HCT116 (cell line): Measurements from ENCODE around the gene PPP2R1B. TPM values are rescaled to one million over a fixed set of nuclear protein-coding genes. Genes with fewer than 3 reads are reported as not detected.

ENCODE experiments used
- ATAC-seq: fragments of 200-7000 bp; cut with Tn5 transposase; 2 replicates; pipeline ENCODE4 v1.9.1; 2020; ENCODE audit warnings: mild to moderate bottlenecking, moderate library complexity
- BruUV-seq: library from RNA; stranded (reverse); fragments of 400-500 nt; replicated peaks from 2 replicates; lab custom pipeline; 2021; lab: Mats Ljungman, UMichigan
- CTCF ChIA-PET: fragments of 300-600 bp; sonication (Branson Sonifier 250); formaldehyde crosslinking; loops from one replicate; lab custom pipeline; 2021; ENCODE audit warnings: antibody characterized with exemption; lab: Charles Lee
- POLR2A ChIA-PET: fragments of 300-600, 350-600 bp; sonication (Branson Sonifier 250); formaldehyde crosslinking; loops from one replicate; lab custom pipeline; 2021; ENCODE audit warnings: antibody characterized with exemption; lab: Charles Lee
- RAD21 ChIA-PET, 2 experiments: fragments of 300-600 bp; sonication (Branson Sonifier 250); formaldehyde crosslinking; loops; one replicate each; lab custom pipeline; 2023; ENCODE audit warnings: low total read pairs in 2 of 2; ENCODE audit not compliant: uncharacterized antibody in 2 of 2, unreplicated experiment in 2 of 2, low non-redundant PET in 1 of 2; lab: Charles Lee
- DNase-seq: peaks from one replicate; pipeline ENCODE4 v3.0.0-alpha.2; 2010; ENCODE audit warnings: low read depth, low spot score
- H2AFZ ChIP-seq: fragments of 200-600 bp; shearing (Covaris generic), sonication (generic); 2 replicates; pipeline ENCODE4 v1.6.1; 2017; ENCODE audit warnings: low read depth, mixed run types, mixed read lengths, antibody characterized with exemption, low read length; ENCODE audit not compliant: poor library complexity, severe bottlenecking
- H3K27ac ChIP-seq: 2 replicates; pipeline ENCODE4 v1.5.1; 2012; ENCODE audit warnings: low read depth, low read length
- H3K27me3 ChIP-seq: fragments of 200-600 bp; sonication (generic); 2 replicates; pipeline ENCODE4 v1.6.1; 2016; ENCODE audit warnings: mixed run types, low read length, mixed read lengths; ENCODE audit not compliant: insufficient read depth
- H3K36me3 ChIP-seq, 2 experiments: fragments of 200-500 bp in 1 of 2; fragments of 200-600 bp in 1 of 2; sonication (Bioruptor generic) in 1 of 2; sonication (generic) in 1 of 2; 2 replicates each; pipeline versions ENCODE4 v1.5.1 to v1.6.1; 2014 to 2016; ENCODE audit warnings: low read length in 2 of 2, inconsistent platforms in 1 of 2, mixed read lengths in 1 of 2, mixed run types in 1 of 2; ENCODE audit not compliant: insufficient read depth in 2 of 2, control insufficient read depth in 1 of 2
- H3K4me1 ChIP-seq, 2 experiments: fragments of 200-600 bp in 1 of 2; sonication (generic) in 1 of 2; 2 replicates each; pipeline versions ENCODE4 v1.5.1 to v1.6.1; 2012 to 2017; ENCODE audit warnings: low read length in 2 of 2, inconsistent platforms in 1 of 2, mild to moderate bottlenecking in 1 of 2, mixed read lengths in 1 of 2, mixed run types in 1 of 2, moderate library complexity in 1 of 2; ENCODE audit not compliant: insufficient read depth in 2 of 2, control insufficient read depth in 1 of 2
- H3K4me2 ChIP-seq: fragments of 200-600 bp; sonication (generic); 2 replicates; pipeline ENCODE4 v1.6.1; 2017; ENCODE audit warnings: mixed run types, low read length, mixed read lengths
- H3K4me3 ChIP-seq, 2 experiments: fragments of 200-600 bp in 1 of 2; sonication (generic) in 1 of 2; replicated peaks in 1 of 2; 2 replicates each; pipeline ENCODE4 v1.5.1; 2011 to 2016; ENCODE audit warnings: low read length in 2 of 2, control low read depth in 1 of 2, low read depth in 1 of 2, mild to moderate bottlenecking in 1 of 2, mixed read lengths in 1 of 2, mixed run types in 1 of 2
- H3K79me2 ChIP-seq: fragments of 200-600 bp; sonication (generic); 2 replicates; pipeline ENCODE4 v1.6.1; 2017; ENCODE audit warnings: mild to moderate bottlenecking, mixed run types, low read length, moderate library complexity, mixed read lengths; ENCODE audit not compliant: insufficient read depth
- H3K9ac ChIP-seq: fragments of 200-600 bp; sonication (generic); 2 replicates; pipeline ENCODE4 v1.6.1; 2016; ENCODE audit warnings: low read length, mixed read lengths
- H3K9me2 ChIP-seq: fragments of 200-600 bp; sonication (generic), shearing (Covaris generic); 2 replicates; pipeline ENCODE4 v1.6.1; 2017; ENCODE audit warnings: mixed run types, mild to moderate bottlenecking, moderate library complexity; ENCODE audit not compliant: insufficient read depth
- H3K9me3 ChIP-seq, 2 experiments: fragments of 200-500 bp in 1 of 2; fragments of 200-600 bp in 1 of 2; sonication (Bioruptor generic) in 1 of 2; sonication (generic) in 1 of 2; 2 replicates each; pipeline ENCODE4 v1.6.1; 2014 to 2017; ENCODE audit warnings: low read length in 2 of 2, mixed read lengths in 2 of 2, inconsistent platforms in 1 of 2, low read depth in 1 of 2, mild to moderate bottlenecking in 1 of 2, mixed run types in 1 of 2, moderate library complexity in 1 of 2; ENCODE audit not compliant: control insufficient read depth in 1 of 2, insufficient read depth in 1 of 2
- H4K20me1 ChIP-seq: fragments of 200-600 bp; sonication (generic), shearing (Covaris generic); 2 replicates; pipeline ENCODE4 v1.6.1; 2017; ENCODE audit warnings: mixed run types, mild to moderate bottlenecking, moderate library complexity; ENCODE audit not compliant: insufficient read depth
- CEBPB ChIP-seq: IDR thresholded peaks from 2 replicates; pipeline ENCODE4 v1.6.1; 2012; ENCODE audit warnings: low read depth
- EGR1 ChIP-seq: IDR thresholded peaks from 2 replicates; pipeline ENCODE4 v1.6.1; 2012; ENCODE audit warnings: low read depth
- ELF1 ChIP-seq: IDR thresholded peaks from 2 replicates; pipeline ENCODE4 v1.6.1; 2012; ENCODE audit warnings: low read depth, borderline replicate concordance
- EZH2phosphoT487 ChIP-seq: fragments of 200-600 bp; IDR thresholded peaks from 2 replicates; pipeline ENCODE4 v1.6.1; 2018; ENCODE audit warnings: antibody characterized with exemption, borderline replicate concordance
- FOSL1 ChIP-seq: IDR thresholded peaks from 2 replicates; pipeline ENCODE4 v1.6.1; 2012; ENCODE audit warnings: low read depth
- POLR2AphosphoS5 ChIP-seq: IDR thresholded peaks from 2 replicates; pipeline ENCODE4 v1.6.1; 2011; ENCODE audit warnings: mild to moderate bottlenecking, low read depth, low read length, moderate library complexity
- RAD21 ChIP-seq: IDR thresholded peaks from 2 replicates; pipeline ENCODE4 v1.6.1; 2012; ENCODE audit warnings: low read depth, mild to moderate bottlenecking
- SIN3A ChIP-seq: IDR thresholded peaks from 2 replicates; pipeline ENCODE4 v1.6.1; 2012; ENCODE audit warnings: low read depth
- SRF ChIP-seq: IDR thresholded peaks from 2 replicates; pipeline ENCODE4 v1.6.1; 2012; ENCODE audit warnings: low read depth
- TCF7L2 ChIP-seq: IDR thresholded peaks from 2 replicates; pipeline ENCODE4 v1.7.0; 2011; ENCODE audit warnings: borderline replicate concordance, inconsistent platforms; ENCODE audit not compliant: insufficient read depth, insufficient read length; ENCODE audit errors: extremely low read depth
- ZFX ChIP-seq: fragments of 450-650 bp; IDR thresholded peaks from 2 replicates; pipeline ENCODE4 v1.6.1; 2017
- intact Hi-C: fragments of 100-400 bp; cut with micrococcal nuclease; formaldehyde crosslinking; loops from 2 replicates; pipeline ENCODE4 v1.10.0; 2022
- total RNA-seq: library from RNA; stranded (reverse); gene quantifications from one replicate; pipeline ENCODE4 v1.2.1, GENCODE V29; 2021; ENCODE audit not compliant: unreplicated experiment
- TF ChIP-seq, protein P1 (sequence below): IDR thresholded peaks from 2 replicates; pipeline ENCODE4 v1.6.1; 2012
- TF ChIP-seq, protein P2 (sequence below): IDR thresholded peaks from 2 replicates; pipeline ENCODE4 v1.6.1; 2012
- TF ChIP-seq, protein P3 (sequence below), 3 experiments: fragments of 200-600 bp in 1 of 3; sonication (generic) in 1 of 3; IDR thresholded peaks in 2 of 3; conservative IDR thresholded peaks in 1 of 3; 2 replicates each; pipeline ENCODE4 v1.5.1; 2012 to 2017; ENCODE audit warnings: low read depth in 2 of 3, low read length in 2 of 3, antibody characterized with exemption in 1 of 3, borderline replicate concordance in 1 of 3, control low read depth in 1 of 3, mild to moderate bottlenecking in 1 of 3, mixed read lengths in 1 of 3, mixed run types in 1 of 3, moderate library complexity in 1 of 3; ENCODE audit not compliant: insufficient read depth in 1 of 3

The PPP2R1B gene
- total RNA-seq, 1 experiment from 2014 or later = 24.9 TPM

DNA sequence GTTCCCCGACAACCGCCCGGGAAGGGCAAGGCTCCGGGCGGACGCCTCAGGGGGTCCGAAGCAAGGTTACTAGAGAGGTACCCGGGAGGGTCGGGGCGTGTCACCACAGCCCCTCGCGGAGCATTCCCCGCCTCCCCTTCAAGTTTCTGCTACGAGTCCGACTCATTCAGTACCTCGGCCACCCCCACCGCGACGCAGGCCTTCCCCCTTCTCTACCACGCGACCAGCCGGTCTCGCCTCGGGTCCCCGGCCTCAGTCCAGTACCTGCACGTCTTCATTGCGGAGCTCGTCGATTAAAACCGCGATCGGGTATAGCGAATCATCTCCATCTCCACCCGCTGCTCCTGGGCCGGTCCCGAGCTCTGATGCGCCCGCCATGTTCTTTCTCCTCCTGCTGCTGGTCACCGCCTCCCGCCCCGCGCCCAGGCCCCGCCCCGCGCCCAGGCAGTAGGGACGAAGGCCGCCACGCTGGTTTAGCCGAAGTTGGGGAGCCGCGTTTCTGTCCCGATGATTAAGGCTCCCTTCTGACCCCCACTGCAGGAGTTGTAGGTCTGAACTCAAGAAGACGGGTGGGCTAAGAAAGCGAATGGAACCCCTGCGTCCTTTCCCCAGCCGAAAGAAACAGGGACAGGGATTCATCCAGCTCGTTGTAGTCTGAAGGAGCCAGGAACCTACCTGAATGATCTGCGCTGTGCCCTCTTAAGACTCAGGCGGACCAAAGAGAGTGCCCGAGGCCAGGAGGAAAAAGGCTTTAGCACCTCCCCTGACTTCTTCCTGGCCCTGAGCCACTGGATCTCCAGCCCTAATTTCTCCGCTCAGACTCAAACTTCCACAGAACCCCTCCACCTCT lies at the start of gene PPP2R1B (continued):
- TF ChIP-seq EGR1 (no peak), TCF7L2 (no peak)
- TF ChIP-seq, all 23 proteins: peak for 6

GRCh38 chr11:111815489-111815888 lies 49.3 kb upstream of the PPP2R1B start:
- no peaks in the 10 kb centered on the region for H3K9me2 ChIP-seq
- H3K9me3 ChIP-seq = no peaks in the 10 kb centered on the region
- intact Hi-C loops = no loop called here
- H3K4me3 ChIP-seq = no peak overlapping the region
- H3K4me1 ChIP-seq = no peaks in the 10 kb centered on the region
- H3K4me2 ChIP-seq = no peak overlapping the region
- no TSS peak for BruUV-seq
- no peak overlapping the region for H3K27ac ChIP-seq
- no peaks in the 10 kb centered on the region for H3K27me3 ChIP-seq
- no peak for DNase-seq
- H3K79me2 ChIP-seq = no peaks in the 10 kb centered on the region
- CTCF ChIA-PET = interaction anchor here (1.1 kb wide), 1 partner anchor 38 kb away, joined by 3 read pairs; no protein-coding TSS in a partner anchor
- H3K9ac ChIP-seq = no peak overlapping the region
- no peak overlapping the region for H2AFZ ChIP-seq
- H3K36me3 ChIP-seq = no peaks in the 10 kb centered on the region
- no peaks in the 10 kb centered on the region for H4K20me1 ChIP-seq
- POLR2A ChIA-PET = no interaction called here
- TF ChIP-seq TCF7L2 = peak; percentile 16
- TF ChIP-seq, protein P1, sequence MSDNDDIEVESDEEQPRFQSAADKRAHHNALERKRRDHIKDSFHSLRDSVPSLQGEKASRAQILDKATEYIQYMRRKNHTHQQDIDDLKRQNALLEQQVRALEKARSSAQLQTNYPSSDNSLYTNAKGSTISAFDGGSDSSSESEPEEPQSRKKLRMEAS = no peak
- RAD21 ChIA-PET = no interaction called here
- no peak for ATAC-seq

DNA sequence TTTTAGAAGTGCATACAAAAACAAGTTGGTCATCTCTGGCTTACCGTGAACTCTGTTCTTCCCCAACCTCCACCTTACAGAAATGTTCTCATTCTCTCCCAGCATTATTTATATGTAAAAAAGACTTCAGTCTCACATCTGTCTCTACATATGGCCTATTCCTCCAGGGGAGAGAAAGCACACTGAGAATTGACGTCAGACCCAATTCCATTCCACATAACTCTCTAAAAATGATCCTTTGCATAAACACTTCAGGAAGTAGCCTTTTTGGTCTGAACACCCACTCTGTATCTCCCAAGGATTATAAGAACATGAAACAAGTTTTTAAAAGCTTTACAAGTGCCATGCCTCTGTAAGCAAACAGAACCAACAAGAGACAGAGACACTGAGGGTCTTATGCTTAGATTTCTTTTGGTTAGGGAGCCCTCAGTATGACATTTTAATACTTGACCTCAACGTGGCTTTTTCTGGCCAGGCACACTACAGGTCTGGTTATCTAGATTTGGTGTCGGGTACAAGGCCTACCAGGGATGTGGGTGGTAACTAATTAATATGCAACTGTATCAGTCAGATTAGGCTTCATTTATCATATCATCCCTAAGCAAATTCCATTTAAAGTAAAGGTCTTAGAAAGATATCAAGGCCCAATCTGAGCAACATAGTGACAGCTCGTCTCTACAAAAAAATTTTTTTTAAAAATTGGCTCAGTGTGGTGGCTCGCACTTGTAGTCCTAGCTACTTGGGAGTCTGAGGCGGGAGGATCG lies 48.5 kb upstream of the PPP2R1B start:
- RAD21 ChIA-PET = no interaction called here

More for the DNA sequence above, 48.5 kb upstream of the PPP2R1B start:
- DNase-seq (no peak), ATAC-seq (no peak)
- Histone ChIP-seq H3K4me1 (no peaks in the 10 kb centered on the region), H3K27ac (no peak overlapping the region), H3K79me2 (no peaks in the 10 kb centered on the region), H3K4me2 (no peak overlapping the region), H3K36me3 (no peaks in the 10 kb centered on the region), H3K4me3 (no peak overlapping the region), H3K9me3 (no peaks in the 10 kb centered on the region), H4K20me1 (no peaks in the 10 kb centered on the region), H3K9me2 (no peaks in the 10 kb centered on the region), H3K9ac (no peak overlapping the region), H3K27me3 (no peaks in the 10 kb centered on the region), H2AFZ (no peak overlapping the region)
- TF ChIP-seq POLR2AphosphoS5 (no peak), ZFX (no peak), SIN3A (no peak), EZH2phosphoT487 (no peak), CEBPB (no peak), FOSL1 (no peak), ELF1 (no peak), TCF7L2 (no peak), RAD21 (no peak), SRF (no peak)
- TF ChIP-seq, protein P2, sequence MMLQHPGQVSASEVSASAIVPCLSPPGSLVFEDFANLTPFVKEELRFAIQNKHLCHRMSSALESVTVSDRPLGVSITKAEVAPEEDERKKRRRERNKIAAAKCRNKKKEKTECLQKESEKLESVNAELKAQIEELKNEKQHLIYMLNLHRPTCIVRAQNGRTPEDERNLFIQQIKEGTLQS = no peak
- TF ChIP-seq, protein P3, sequence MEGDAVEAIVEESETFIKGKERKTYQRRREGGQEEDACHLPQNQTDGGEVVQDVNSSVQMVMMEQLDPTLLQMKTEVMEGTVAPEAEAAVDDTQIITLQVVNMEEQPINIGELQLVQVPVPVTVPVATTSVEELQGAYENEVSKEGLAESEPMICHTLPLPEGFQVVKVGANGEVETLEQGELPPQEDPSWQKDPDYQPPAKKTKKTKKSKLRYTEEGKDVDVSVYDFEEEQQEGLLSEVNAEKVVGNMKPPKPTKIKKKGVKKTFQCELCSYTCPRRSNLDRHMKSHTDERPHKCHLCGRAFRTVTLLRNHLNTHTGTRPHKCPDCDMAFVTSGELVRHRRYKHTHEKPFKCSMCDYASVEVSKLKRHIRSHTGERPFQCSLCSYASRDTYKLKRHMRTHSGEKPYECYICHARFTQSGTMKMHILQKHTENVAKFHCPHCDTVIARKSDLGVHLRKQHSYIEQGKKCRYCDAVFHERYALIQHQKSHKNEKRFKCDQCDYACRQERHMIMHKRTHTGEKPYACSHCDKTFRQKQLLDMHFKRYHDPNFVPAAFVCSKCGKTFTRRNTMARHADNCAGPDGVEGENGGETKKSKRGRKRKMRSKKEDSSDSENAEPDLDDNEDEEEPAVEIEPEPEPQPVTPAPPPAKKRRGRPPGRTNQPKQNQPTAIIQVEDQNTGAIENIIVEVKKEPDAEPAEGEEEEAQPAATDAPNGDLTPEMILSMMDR (IDR thresholded peaks at IDR 0.05 in 2 of 3, conservative IDR thresholded peaks at IDR 0.05 in 1 of 3; ENCODE audit: borderline replicate concordance in 1 of 3, insufficient read depth in 1 of 3, low read depth in 2 of 3, low read length in 2 of 3) = no peak
- no TSS peak for BruUV-seq
- intact Hi-C loops = no loop called here
- ChIA-PET POLR2A (no interaction called here), CTCF (interaction anchor here (1.1 kb wide), 1 partner anchor 37 kb away, joined by 3 read pairs; no protein-coding TSS in a partner anchor)
